Epithelial cell of proximal tubule (primary cell): Measurements from ENCODE around the gene MEX3B. TPM values are rescaled to one million over a fixed set of nuclear protein-coding genes. Genes with fewer than 3 reads are reported as not detected.

Experiments
- DNase-seq: peaks from one replicate; pipeline ENCODE4 v3.0.0-alpha.2; 2011; ENCODE audit warnings: low read depth
- H3K4me3 ChIP-seq: 2 replicates; pipeline ENCODE4 v1.5.1; 2011; ENCODE audit warnings: low read depth, mild to moderate bottlenecking, low read length
- CTCF ChIP-seq: conservative IDR thresholded peaks from 2 replicates; pipeline ENCODE4 v1.5.1; 2012; ENCODE audit warnings: low read depth, mild to moderate bottlenecking, low read length
- total RNA-seq: library from RNA; depleted of rRNA; stranded (reverse); fragments of >200 nt; gene quantifications from 2 replicates; pipeline ENCODE4 v1.2.3, GENCODE V29; 2015

MEX3B gene
- total RNA-seq, 1 donor from 2014 or later: 4.7 TPM

- no peak overlapping the region for H3K4me3 ChIP-seq
- no peak for DNase-seq
- no peak for TF ChIP-seq CTCF
Observed at GRCh38 chr15:82060817-82061216, 15.0 kb upstream of the MEX3B start.

- no peak for TF ChIP-seq CTCF
- no peak for DNase-seq
- H3K4me3 ChIP-seq: no peak overlapping the region
Observed at GRCh38 chr15:82058517-82059204, 12.8 kb upstream of the MEX3B start.

- no peak for TF ChIP-seq CTCF
- no peak for DNase-seq
- no peak overlapping the region for H3K4me3 ChIP-seq
Observed at GRCh38 chr15:82058026-82058425, 12.2 kb upstream of the MEX3B start.

- no peak for DNase-seq
- H3K4me3 ChIP-seq: no peak overlapping the region
- no peak for TF ChIP-seq CTCF
Observed at GRCh38 chr15:82056958-82057823, 11.4 kb upstream of the MEX3B start.

- no peak overlapping the region for H3K4me3 ChIP-seq
- TF ChIP-seq CTCF: no peak
- no peak for DNase-seq
Observed at GRCh38 chr15:82052751-82053150, 6.9 kb upstream of the MEX3B start.

GRCh38 chr15:82051664-82052063, 5.8 kb upstream of the MEX3B start:
- DNase-seq: no peak
- H3K4me3 ChIP-seq: no peak overlapping the region
- TF ChIP-seq CTCF: no peak
